GM20000 (cell line): ENCODE data around the gene HOXD9.

ENCODE experiments used
- DNase-seq: peaks from one replicate; pipeline ENCODE4 v3.0.0; 2012; ENCODE audit warnings: low spot score
- CTCF ChIP-seq: IDR thresholded peaks from 2 replicates; pipeline ENCODE4 v1.5.1; 2012; ENCODE audit warnings: mild to moderate bottlenecking, control low read depth; ENCODE audit errors: extremely low read depth, missing control alignments

Gene HOXD9

GRCh38 chr2:176158186-176158591, 35.7 kb downstream of the HOXD9 start:
- TF ChIP-seq CTCF = no peak
- no peak for DNase-seq

DNA sequence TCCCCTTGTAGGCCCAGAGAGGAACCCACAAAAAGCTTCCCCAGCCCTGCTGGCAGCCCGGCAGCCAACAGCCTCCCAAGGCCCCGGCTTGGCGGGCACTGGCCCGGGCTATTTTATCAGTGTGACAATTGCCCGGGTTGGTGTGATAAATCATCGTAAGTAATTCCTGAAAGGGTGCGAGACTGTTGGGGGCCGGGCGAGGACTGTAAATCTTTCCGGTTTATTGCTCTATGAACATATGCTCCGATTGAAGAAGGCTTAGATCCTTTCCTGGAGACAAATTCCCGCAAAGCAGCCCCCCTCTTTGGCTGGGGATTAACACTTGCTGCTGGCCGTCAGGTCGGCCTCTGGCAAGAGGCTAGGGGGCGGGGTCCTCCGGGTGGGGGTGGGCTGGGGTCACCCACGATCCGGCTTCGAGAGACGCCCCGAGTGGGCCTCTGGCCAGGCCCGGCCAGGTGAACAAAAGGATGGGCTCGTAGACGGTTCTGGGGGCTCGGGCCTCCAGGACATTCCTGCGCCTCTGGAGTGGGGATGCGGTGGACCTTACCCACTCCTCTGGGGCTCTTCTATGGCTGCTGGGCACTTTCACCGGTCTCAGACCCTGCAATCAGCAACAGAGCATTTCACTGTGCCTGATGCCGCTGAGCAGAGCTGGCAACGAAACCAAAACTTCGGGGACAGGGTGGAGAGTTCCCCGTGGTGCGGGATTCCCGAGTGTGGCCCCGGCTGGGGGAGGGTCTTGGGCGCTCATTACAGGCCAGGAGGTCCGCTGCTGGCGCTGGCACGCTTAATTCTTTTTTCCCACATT, 36.5 kb downstream of the HOXD9 start:
- TF ChIP-seq CTCF = no peak
- no peak for DNase-seq

DNA sequence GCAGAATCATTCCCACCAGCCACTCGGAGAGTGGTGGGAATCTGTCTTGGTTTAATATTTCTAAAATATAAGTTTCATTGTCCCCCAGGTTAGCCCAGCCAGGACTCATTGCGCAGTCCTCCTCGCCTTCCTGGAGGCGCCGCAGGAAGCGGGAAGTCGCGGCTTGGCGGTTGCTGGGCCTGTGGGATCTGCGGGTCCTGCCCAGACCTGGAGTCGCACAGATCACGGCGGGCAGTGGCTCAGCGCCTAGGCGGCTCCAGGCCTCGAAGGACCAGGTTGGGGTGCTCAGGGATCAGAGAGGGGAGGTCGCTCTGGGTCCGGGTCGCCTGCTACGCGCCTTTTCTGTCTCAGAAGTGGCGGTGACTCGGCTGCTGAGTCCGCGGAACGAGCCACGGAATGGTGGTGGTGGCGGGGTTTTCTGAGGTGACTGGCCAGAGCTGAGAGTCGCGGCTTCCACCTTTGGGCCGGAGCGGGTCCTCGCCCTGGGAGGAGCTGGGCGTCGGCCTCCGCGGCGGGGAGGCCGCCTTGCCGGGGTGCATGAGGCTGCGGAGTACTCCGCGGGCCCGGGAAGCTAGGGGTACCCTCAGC, 37.2 kb downstream of the HOXD9 start:
- TF ChIP-seq CTCF = no peak
- no peak for DNase-seq

DNA sequence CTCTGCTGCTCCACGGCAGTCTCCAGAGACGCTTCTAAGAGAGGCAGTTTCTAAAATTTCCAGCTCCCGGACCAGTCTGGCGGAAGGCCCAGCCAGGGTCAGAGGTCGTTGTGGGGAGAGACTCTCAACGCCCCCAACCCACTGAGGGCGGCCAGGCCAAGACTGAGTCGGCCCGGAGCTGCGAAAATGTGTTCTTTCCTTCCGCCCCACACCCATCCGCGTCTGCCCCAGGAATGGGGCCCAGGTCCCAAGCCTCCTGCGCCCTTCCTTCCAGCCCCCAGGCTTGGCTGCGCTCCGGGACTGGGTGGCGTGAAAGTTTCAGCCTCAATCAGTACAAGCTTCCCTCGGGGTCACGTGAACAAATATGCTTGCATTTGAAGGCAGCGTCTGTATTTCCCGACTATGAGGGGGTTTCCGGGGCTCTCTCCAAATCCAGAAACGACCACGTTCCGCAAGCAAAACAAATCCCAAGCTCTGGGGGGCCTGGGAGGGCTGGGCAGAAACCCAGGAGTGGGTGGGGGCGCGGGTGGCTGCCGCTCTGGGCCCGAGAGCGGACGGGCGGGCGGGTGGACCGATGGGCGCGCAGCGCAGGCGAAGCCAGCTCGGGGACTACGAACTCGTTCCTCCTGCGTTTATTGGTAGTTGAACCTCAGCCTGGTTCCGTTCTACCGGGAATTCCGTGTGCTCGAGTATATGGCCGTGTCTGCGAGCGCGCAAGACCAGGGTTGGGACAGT, 37.9 kb downstream of the HOXD9 start:
- DNase-seq = no peak
- no peak for TF ChIP-seq CTCF

- TF ChIP-seq CTCF = no peak
- no peak for DNase-seq
Measured at GRCh38 chr2:176160986-176161824, 38.7 kb downstream of the HOXD9 start.

DNA sequence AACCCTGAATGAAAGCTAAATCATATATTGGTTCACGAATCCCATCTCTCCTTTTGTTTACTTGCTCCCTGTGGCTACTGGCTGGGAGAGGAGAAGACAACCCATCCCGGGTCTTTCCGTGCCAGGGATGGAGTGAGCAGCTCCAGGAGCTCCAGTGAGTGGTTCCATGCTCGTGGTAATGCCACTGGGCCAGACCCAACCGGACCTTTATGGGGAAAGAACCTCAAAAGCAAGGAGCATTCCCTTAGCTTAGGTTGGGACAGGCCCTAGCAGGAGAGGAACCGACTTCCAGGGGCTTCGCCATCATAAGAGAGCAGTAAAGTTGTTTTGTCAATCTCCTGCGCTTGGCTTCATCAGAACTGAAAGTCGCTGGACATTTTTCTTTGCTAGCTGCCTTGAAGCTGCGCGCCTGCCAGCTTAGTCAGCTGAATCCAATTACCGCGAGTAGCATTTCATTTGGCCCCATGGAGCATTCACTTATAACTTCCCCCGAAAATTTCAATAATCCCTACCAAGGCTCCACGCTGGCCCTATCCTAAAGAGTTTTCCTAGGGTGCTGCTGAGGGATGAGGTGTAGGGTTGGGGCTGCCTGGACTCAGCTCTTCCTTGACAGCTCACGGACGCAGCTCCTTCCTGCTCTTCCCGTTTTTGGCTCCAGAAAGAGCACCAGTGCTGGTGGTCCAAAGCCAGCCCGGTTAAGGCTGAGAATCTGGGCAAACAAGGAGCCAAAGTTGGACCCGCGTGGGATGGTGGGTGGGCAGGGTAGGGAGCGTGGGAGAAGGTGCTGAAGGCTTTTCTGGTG, 39.5 kb downstream of the HOXD9 start:
- no peak for DNase-seq
- TF ChIP-seq CTCF = no peak
